H1 (cell line): Measurements from ENCODE around the gene ARPC3. TPM values are rescaled to one million over a fixed set of nuclear protein-coding genes. Genes with fewer than 3 reads are reported as not detected.

Source experiments
- CTCF ChIA-PET: fragments of 300-600 bp; sonication (Branson Sonifier 250); formaldehyde crosslinking; loops from one replicate; lab custom pipeline; 2021; ENCODE audit not compliant: partially characterized antibody; lab: Charles Lee
- POLR2A ChIA-PET: fragments of 300-600 bp; sonication (Branson Sonifier 250); formaldehyde crosslinking; loops from one replicate; lab custom pipeline; 2021; ENCODE audit warnings: inconsistent platforms; ENCODE audit not compliant: partially characterized antibody; lab: Charles Lee
- DNase-seq, 2 experiments: peaks; one replicate each; pipeline versions ENCODE4 v3.0.0 to v3.0.0-alpha.2; 2010 to 2022; ENCODE audit warnings: low spot score in 2 of 2, low read depth in 1 of 2, mixed read lengths in 1 of 2
- FAIRE-seq: peaks from 2 replicates; lab custom pipeline; 2011; peaks lifted over from hg19 to GRCh38; lab: Jason Lieb, UNC
- H2AFZ ChIP-seq: 2 replicates; pipeline ENCODE4 v1.8.1; 2012; ENCODE audit warnings: low read length, inconsistent platforms
- H2AK5ac ChIP-seq: 2 replicates; pipeline ENCODE4 v1.6.1; 2013; ENCODE audit warnings: low read depth, low read length
- H2BK120ac ChIP-seq: replicated peaks from 2 replicates; pipeline ENCODE3; 2013; ENCODE audit warnings: low read depth, low read length, inconsistent platforms
- H2BK12ac ChIP-seq: 2 replicates; pipeline ENCODE4 v1.6.1; 2013; ENCODE audit warnings: low read depth, low read length
- H2BK15ac ChIP-seq: 2 replicates; pipeline ENCODE4 v1.6.1; 2013; ENCODE audit warnings: low read length
- H2BK20ac ChIP-seq: 2 replicates; pipeline ENCODE4 v1.6.1; 2013; ENCODE audit warnings: low read length
- H2BK5ac ChIP-seq: 2 replicates; pipeline ENCODE4 v1.6.1; 2013; ENCODE audit warnings: low read depth, low read length
- H3K14ac ChIP-seq: 2 replicates; pipeline ENCODE4 v1.6.1; 2013; ENCODE audit warnings: inconsistent platforms; ENCODE audit not compliant: insufficient read length
- H3K18ac ChIP-seq: 2 replicates; pipeline ENCODE4 v1.6.1; 2013; ENCODE audit warnings: low read length; ENCODE audit errors: extremely low read depth
- H3K23ac ChIP-seq: 2 replicates; pipeline ENCODE4 v1.6.1; 2013; ENCODE audit warnings: inconsistent platforms; ENCODE audit not compliant: insufficient read length
- H3K23me2 ChIP-seq: 2 replicates; pipeline ENCODE4 v1.6.1; 2013; ENCODE audit warnings: low read depth, low read length
- H3K27ac ChIP-seq: 2 replicates; pipeline ENCODE4 v1.6.1; 2011; ENCODE audit warnings: low read depth, low read length, inconsistent platforms
- H3K27me3 ChIP-seq, 4 experiments: replicated peaks in 1 of 4; 1 replicate in 1 of 4; 2 replicates in 3 of 4; pipeline versions ENCODE4 v1.6.1 to v1.8.1; 2011 to 2013; ENCODE audit warnings: low read length in 3 of 4, mild to moderate bottlenecking in 3 of 4, inconsistent platforms in 2 of 4, mixed read lengths in 2 of 4, moderate library complexity in 1 of 4; ENCODE audit not compliant: control insufficient read depth in 3 of 4, insufficient read depth in 3 of 4; ENCODE audit errors: extremely low read depth in 1 of 4
- H3K36me3 ChIP-seq, 4 experiments: 2 replicates each; pipeline versions ENCODE4 v1.6.1 to v1.8.1; 2011 to 2013; ENCODE audit warnings: mild to moderate bottlenecking in 4 of 4, low read length in 3 of 4, moderate library complexity in 2 of 4, control low read depth in 1 of 4, inconsistent platforms in 1 of 4; ENCODE audit not compliant: insufficient read depth in 4 of 4, control insufficient read depth in 2 of 4
- H3K4ac ChIP-seq: replicated peaks from 2 replicates; pipeline ENCODE3; 2013; ENCODE audit warnings: low read length, low read depth, mixed read lengths, inconsistent platforms; ENCODE audit not compliant: insufficient read length
- H3K4me1 ChIP-seq, 4 experiments: replicated peaks in 1 of 4; 1 replicate in 1 of 4; 2 replicates in 3 of 4; pipeline versions ENCODE4 v1.6.1 to v1.8.1; 2011 to 2013; ENCODE audit warnings: low read length in 3 of 4, inconsistent platforms in 2 of 4, mixed read lengths in 1 of 4; ENCODE audit not compliant: insufficient read depth in 4 of 4, control insufficient read depth in 3 of 4
- H3K4me2 ChIP-seq, 2 experiments: 2 replicates each; pipeline versions ENCODE4 v1.6.1 to v1.8.1; 2011 to 2013; ENCODE audit warnings: low read depth in 2 of 2, low read length in 2 of 2, control low read depth in 1 of 2, inconsistent platforms in 1 of 2, mild to moderate bottlenecking in 1 of 2; ENCODE audit not compliant: insufficient read depth in 1 of 2
- H3K4me3 ChIP-seq, 4 experiments: fragments of 200-600, 300-600 bp in 1 of 4; sonication (generic), shearing (Covaris generic), sonication (Bioruptor Twin) in 1 of 4; 2 replicates each; pipeline versions ENCODE4 v1.5.1 to v1.8.1; 2011 to 2016; ENCODE audit warnings: low read length in 4 of 4, low read depth in 3 of 4, control low read depth in 2 of 4, inconsistent platforms in 2 of 4, mild to moderate bottlenecking in 2 of 4, mixed read lengths in 1 of 4, moderate library complexity in 1 of 4; ENCODE audit not compliant: insufficient read depth in 2 of 4; ENCODE audit errors: extremely low read depth in 1 of 4
- H3K56ac ChIP-seq: replicated peaks from 2 replicates; pipeline ENCODE3; 2013; ENCODE audit warnings: low read depth, mild to moderate bottlenecking, mixed read lengths, low read length, inconsistent platforms; ENCODE audit not compliant: insufficient read length
- H3K79me1 ChIP-seq: 2 replicates; pipeline ENCODE4 v1.6.1; 2013; ENCODE audit warnings: low read depth, low read length, control low read depth
- H3K79me2 ChIP-seq, 2 experiments: 2 replicates each; pipeline versions ENCODE4 v1.6.1 to v1.8.1; 2012 to 2013; ENCODE audit warnings: low read length in 2 of 2, mild to moderate bottlenecking in 2 of 2, inconsistent platforms in 1 of 2; ENCODE audit not compliant: insufficient read depth in 2 of 2, control insufficient read depth in 1 of 2
- H3K9ac ChIP-seq, 4 experiments: replicated peaks in 1 of 4; 1 replicate in 1 of 4; 2 replicates in 3 of 4; pipeline versions ENCODE4 v1.6.1 to v1.8.1; 2011 to 2013; ENCODE audit warnings: low read depth in 3 of 4, low read length in 3 of 4, control low read depth in 2 of 4, mild to moderate bottlenecking in 2 of 4, moderate library complexity in 2 of 4, inconsistent platforms in 1 of 4; ENCODE audit errors: extremely low read depth in 1 of 4
- H3K9me3 ChIP-seq, 2 experiments: 2 replicates each; pipeline versions ENCODE4 v1.6.1 to v1.8.1; 2012 to 2013; ENCODE audit warnings: mild to moderate bottlenecking in 2 of 2, moderate library complexity in 2 of 2, control low read depth in 1 of 2, inconsistent platforms in 1 of 2, low read depth in 1 of 2, low read length in 1 of 2, mixed read lengths in 1 of 2; ENCODE audit not compliant: insufficient read depth in 2 of 2
- H4K20me1 ChIP-seq, 2 experiments: replicated peaks in 1 of 2; 2 replicates each; pipeline versions ENCODE3 to v1.8.1; 2011 to 2013; ENCODE audit warnings: inconsistent platforms in 2 of 2, low read length in 2 of 2, mild to moderate bottlenecking in 1 of 2; ENCODE audit not compliant: insufficient read depth in 2 of 2, control insufficient read depth in 1 of 2
- H4K5ac ChIP-seq: 2 replicates; pipeline ENCODE4 v1.6.1; 2013; ENCODE audit warnings: low read length, low read depth, mixed read lengths, inconsistent platforms; ENCODE audit not compliant: insufficient read length
- H4K8ac ChIP-seq: 2 replicates; pipeline ENCODE4 v1.8.0; 2013; ENCODE audit warnings: mild to moderate bottlenecking, moderate library complexity, low read length, inconsistent platforms; ENCODE audit not compliant: insufficient read depth; ENCODE audit errors: extremely low read depth
- H4K91ac ChIP-seq: replicated peaks from 2 replicates; pipeline ENCODE3; 2013; ENCODE audit warnings: low read length, mixed read lengths, inconsistent platforms; ENCODE audit not compliant: insufficient read length
- ASH2L ChIP-seq: fragments of 200-600, 300-600 bp; sonication (generic); IDR thresholded peaks from one replicate; pipeline ENCODE4 v1.7.1; 2017; ENCODE audit warnings: low read length
- CREB1 ChIP-seq: IDR thresholded peaks from 2 replicates; pipeline ENCODE4 v1.6.1; 2012; ENCODE audit warnings: inconsistent platforms
- CTBP2 ChIP-seq: IDR thresholded peaks from 2 replicates; pipeline ENCODE4 v1.7.0; 2011; ENCODE audit warnings: borderline replicate concordance, mild to moderate bottlenecking, moderate library complexity, mixed read lengths, low read length; ENCODE audit not compliant: insufficient read depth, insufficient read length
- EGR1 ChIP-seq: IDR thresholded peaks from 2 replicates; pipeline ENCODE4 v1.6.1; 2011; ENCODE audit warnings: low read depth, low read length, borderline replicate concordance
- GABPA ChIP-seq: IDR thresholded peaks from 2 replicates; pipeline ENCODE4 v1.6.1; 2011; ENCODE audit warnings: mild to moderate bottlenecking, low read length, moderate library complexity, borderline replicate concordance; ENCODE audit not compliant: insufficient read depth
- KDM1A ChIP-seq: fragments of 200-600, 300-600 bp; sonication (generic); IDR thresholded peaks from 2 replicates; pipeline ENCODE4 v1.7.1; 2016; ENCODE audit warnings: mild to moderate bottlenecking, low read length, borderline replicate concordance
- NRF1 ChIP-seq: IDR thresholded peaks from 2 replicates; pipeline ENCODE4 v1.6.1; 2011; ENCODE audit warnings: mild to moderate bottlenecking, low read depth, low read length, improper control_type of control experiment
- POLR2A ChIP-seq, 2 experiments: IDR thresholded peaks; 1 replicate in 1 of 2; 2 replicates in 1 of 2; pipeline ENCODE4 v1.6.1; 2011; ENCODE audit warnings: low read depth in 2 of 2, low read length in 2 of 2, mild to moderate bottlenecking in 2 of 2; ENCODE audit errors: control extremely low read depth in 1 of 2
- RFX5 ChIP-seq: IDR thresholded peaks from 2 replicates; pipeline ENCODE4 v1.6.1; 2011; ENCODE audit warnings: low read depth, low read length, improper control_type of control experiment, borderline replicate concordance
- SIN3A ChIP-seq, 2 experiments: IDR thresholded peaks in 1 of 2; conservative IDR thresholded peaks in 1 of 2; 2 replicates each; pipeline ENCODE4 v1.6.1; 2011 to 2012; ENCODE audit warnings: low read length in 2 of 2, improper control_type of control experiment in 1 of 2, low read depth in 1 of 2, mild to moderate bottlenecking in 1 of 2
- TBP ChIP-seq: IDR thresholded peaks from 2 replicates; pipeline ENCODE4 v1.6.1; 2011; ENCODE audit warnings: low read depth, low read length, improper control_type of control experiment
- WGBS, 2 experiments: shearing (Covaris generic) in 1 of 2; methylation state at CpG; one replicate each; pipeline versions ENCODE4 v1.1.6 to v1.1.7; 2013 to 2015; ENCODE audit warnings: low lambda C conversion rate in 2 of 2, mixed read lengths in 2 of 2, inconsistent platforms in 1 of 2, low coverage in 1 of 2, missing lambda C conversion rate in 1 of 2; ENCODE audit not compliant: insufficient replicate concordance in 2 of 2, insufficient coverage in 1 of 2, insufficient read length in 1 of 2; ENCODE audit errors: extremely low coverage in 1 of 2, missing lambda C conversion rate in 1 of 2; 5-methylcytosine and 5-hydroxymethylcytosine counted together
- polyA plus RNA-seq, 7 experiments: library from polyadenylated mRNA; depleted of rRNA in 3 of 7; stranded (reverse) in 5 of 7; unstranded in 2 of 7; fragments of >200 nt in 5 of 7; fragments of 200-250 nt in 2 of 7; gene quantifications; 1 replicate in 5 of 7; 2 replicates in 1 of 7; 4 replicates in 1 of 7; pipeline versions ENCODE4 v1.2.1 to v1.2.3, GENCODE V29; 2011 to 2013; ENCODE audit warnings: missing spikeins in 2 of 7, mixed read lengths in 2 of 7
- total RNA-seq: library from RNA; stranded (reverse); fragmentation: NEBNext Ultra II Directional; extraction: Animal tissue kit (Norgen Biotek cat#: 25700); gene quantifications from 2 replicates; pipeline ENCODE4 v1.2.1, GENCODE V29; 2021

Gene ARPC3
- total and polyA plus RNA-seq, 2 of the 8 experiments (the other 6 are each of a cell fraction or from before 2014, with no cell fraction given): 36.7 to 160 TPM

GRCh38 chr12:110468214-110469048 is 18.3 kb upstream of the ARPC3 start, which contains the start of the genes FAM216A and GPN3:
TSS of gene FAM216A (plus strand) at chr12:110468845. CDS start at chr12:110468876, 31 bp downstream.
TSS of gene GPN3 (minus strand) at chr12:110468257. CDS start at chr12:110468203, 54 bp downstream.
- H3K56ac ChIP-seq: peak within 1 kb of the TSS; percentile 67
- 2% methylated on average over 78 of the region's 78 CpGs; no CpG with 5 or more reads in 1 of the 2 experiments for WGBS, 2 experiments
- FAIRE-seq: peak; percentile 60
- H3K36me3 ChIP-seq: peaks cover 5 to 13% (median 9%) of the 10 kb centered on the region in 4 experiments
- H4K91ac ChIP-seq: peak within 1 kb of the TSS; percentile 88
- peak within 1 kb of the TSS; percentile 95 for H4K5ac ChIP-seq
- H2BK15ac ChIP-seq: peak within 1 kb of the TSS; percentile 24; the same call in 1 of the 2 replicates
- peaks cover 0 to 29% of the 10 kb centered on the region in 2 experiments; a peak in 3 of 4 replicates for H3K79me2 ChIP-seq
- H3K27me3 ChIP-seq: no peaks in the 10 kb centered on the region
- peaks cover 4% of the 10 kb centered on the region for H3K23me2 ChIP-seq
- ChIA-PET CTCF (interaction anchor here (0.8 to 8.1 kb wide), 18 partner anchors 10 to 427 kb away, joined by 3 to 67 read pairs (median 4); partner anchors contain the start of gene ARPC3), POLR2A (interaction anchor here (0.7 to 4.2 kb wide), 46 partner anchors 9 to 366 kb away, joined by 3 to 57 read pairs (median 4); partner anchors contain the start of genes ARPC3, ATP2A2, RAD9B and TCTN1)
- no peak within 1 kb of the TSS for H3K14ac ChIP-seq
- H3K4me2 ChIP-seq: peak within 1 kb of the TSS; percentile 82 to 94
- peak within 1 kb of the TSS; percentile 94 for H2BK12ac ChIP-seq
- peaks cover 4% of the 10 kb centered on the region; the same call in 1 of the 2 replicates for H3K79me1 ChIP-seq
- peak within 1 kb of the TSS; percentile 80 to 95 (median 90) for H3K9ac ChIP-seq
- H2BK5ac ChIP-seq: peak within 1 kb of the TSS; percentile 97
- peaks cover 2% of the 10 kb centered on the region in 2 experiments for H4K20me1 ChIP-seq
- H2AK5ac ChIP-seq: no peak within 1 kb of the TSS
- peaks cover 0 to 7% (median 1%) of the 10 kb centered on the region in 4 experiments; a peak in 3 of 7 replicates for H3K4me1 ChIP-seq
- H3K18ac ChIP-seq: peak within 1 kb of the TSS; percentile 95
- DNase-seq: peak; percentile 94
- peak within 1 kb of the TSS; percentile 85 to 96 (median 90) for H3K4me3 ChIP-seq
- peak within 1 kb of the TSS; percentile 49 for H3K4ac ChIP-seq
- H3K27ac ChIP-seq: peak within 1 kb of the TSS; percentile 92
- H3K23ac ChIP-seq: no peak within 1 kb of the TSS
- H2BK120ac ChIP-seq: peak within 1 kb of the TSS; percentile 4
- H2BK20ac ChIP-seq: no peak within 1 kb of the TSS
- peak within 1 kb of the TSS; percentile 97 for H2AFZ ChIP-seq
- H4K8ac ChIP-seq: peak within 1 kb of the TSS; percentile 91; the same call in 1 of the 2 replicates
- H3K9me3 ChIP-seq: no peaks in the 10 kb centered on the region
- TF ChIP-seq SIN3A (conservative IDR thresholded peaks at IDR 0.05 in 1 of 2, IDR thresholded peaks at IDR 0.05 in 1 of 2; ENCODE audit: low read depth in 1 of 2, low read length in 2 of 2) (peak; percentile 64 to 83; a peak in 3 of 4 replicates), KDM1A (peak; percentile 90), GABPA (no peak), NRF1 (0 out of 2 replicates have a peak, but pooled peaks have one; percentile 15), POLR2A (IDR thresholded peaks at IDR 0.05; ENCODE audit: control extremely low read depth in 1 of 2, low read depth in 2 of 2, low read length in 2 of 2) (peak in 1 of 2 experiments; percentile 72; a peak in 2 of 3 replicates), TBP (peak; percentile 90; the same call in 1 of the 2 replicates), CREB1 (peak; percentile 65), ASH2L (peak; percentile 98), EGR1 (peak; percentile 60; the same call in 1 of the 2 replicates), CTBP2 (no peak), RFX5 (no peak)
